AG08396 (cell line): ENCODE data around the gene SPOP.

Source experiments
- DNase-seq: peaks from one replicate; pipeline ENCODE4 v3.0.0; 2012; ENCODE audit warnings: low spot score, mixed read lengths

The SPOP gene

DNA sequence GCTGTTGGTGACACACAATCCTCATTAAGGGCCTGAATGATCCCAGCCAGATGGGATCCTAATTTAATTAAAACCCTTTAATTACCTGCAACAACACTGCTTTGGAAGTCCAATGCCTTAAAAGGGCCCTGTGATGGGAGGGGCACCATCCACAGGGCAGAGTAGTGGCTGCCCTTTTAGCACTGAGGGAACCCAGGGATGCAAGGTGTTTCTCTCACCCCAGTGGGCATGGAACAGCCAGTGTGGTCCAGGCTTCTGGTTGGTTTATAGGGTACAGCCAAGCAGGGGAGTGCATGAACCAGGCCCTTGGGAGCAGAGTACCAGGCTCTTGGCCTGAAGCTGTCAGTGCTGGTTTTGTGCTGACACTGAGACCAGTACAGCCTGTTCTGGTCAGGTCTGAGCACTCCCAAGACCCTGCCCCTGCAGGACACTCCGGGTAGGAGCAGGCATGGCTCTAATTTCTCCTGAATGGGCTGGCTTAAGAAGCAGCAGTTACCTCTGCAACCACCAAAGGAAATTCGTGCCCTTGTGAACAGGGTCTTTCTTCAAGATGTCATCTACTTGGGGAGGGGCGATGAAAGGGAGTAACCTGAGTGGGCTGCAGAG is 92.4 kb downstream of the SPOP start:
- no peak for DNase-seq

DNA sequence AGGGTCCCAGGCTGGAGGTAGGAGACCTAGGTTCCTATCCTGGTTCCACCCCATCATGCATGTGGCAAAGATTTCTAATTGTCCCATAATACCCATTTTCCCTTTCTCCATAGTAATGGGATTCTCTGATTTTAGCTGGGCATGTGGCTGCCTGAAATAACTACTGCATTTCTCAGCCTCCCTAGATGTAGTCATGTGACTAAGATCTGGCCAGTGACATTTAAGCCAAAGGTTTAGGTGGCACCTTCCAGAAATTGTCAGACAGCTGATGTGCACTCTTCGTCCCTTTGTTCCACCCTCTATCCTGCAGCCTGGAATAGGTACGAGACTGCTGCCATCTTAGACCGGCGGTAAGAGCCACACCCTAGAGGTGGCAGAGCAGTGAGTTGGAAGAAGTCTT is 94.0 kb downstream of the SPOP start:
- no peak for DNase-seq

DNA sequence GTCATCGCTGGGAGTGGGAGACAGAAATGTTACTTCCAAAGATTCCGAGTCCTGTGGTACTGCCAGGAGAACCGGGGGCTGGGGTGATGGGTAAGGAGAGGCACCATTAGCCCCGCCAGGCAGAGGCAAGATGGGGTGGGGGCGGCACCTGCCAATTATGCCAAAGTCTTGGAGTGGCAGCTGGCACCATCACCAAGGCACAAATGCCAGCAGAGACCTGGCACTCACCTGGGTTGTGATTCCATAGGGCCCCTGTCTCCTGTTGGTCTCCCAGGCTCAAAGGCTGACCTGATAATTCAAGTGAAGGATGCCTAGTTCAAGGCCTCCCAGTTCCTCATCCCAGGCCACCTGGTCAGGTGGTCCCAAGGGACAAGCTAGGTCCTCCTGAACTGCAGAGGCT is 94.7 kb downstream of the SPOP start:
- no peak for DNase-seq

DNA sequence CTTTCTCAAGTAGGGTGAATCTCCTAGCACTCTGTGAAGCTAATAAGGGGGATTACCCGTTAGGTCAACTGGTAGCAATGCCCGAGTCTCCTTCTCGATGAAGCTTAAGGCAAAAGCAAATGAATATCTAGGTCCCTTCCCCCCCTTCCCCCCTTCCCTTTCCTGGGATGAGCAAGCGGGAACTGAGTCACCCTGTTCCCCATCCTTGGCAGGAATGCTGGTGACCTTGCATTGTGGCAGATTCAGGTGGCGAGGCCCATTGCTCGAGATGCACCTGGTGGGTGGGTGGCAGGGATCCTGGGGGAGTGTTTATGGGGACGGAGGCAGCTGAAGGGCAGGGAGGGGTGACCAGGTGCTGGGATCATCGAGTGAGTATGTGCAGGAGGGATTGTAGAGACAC is 95.1 kb downstream of the SPOP start:
- DNase-seq: no peak

GRCh38 chr17:49582055-49582722 is 95.7 kb downstream of the SPOP start:
- DNase-seq: no peak

GRCh38 chr17:49581648-49581998 is 96.3 kb downstream of the SPOP start:
- no peak for DNase-seq

DNA sequence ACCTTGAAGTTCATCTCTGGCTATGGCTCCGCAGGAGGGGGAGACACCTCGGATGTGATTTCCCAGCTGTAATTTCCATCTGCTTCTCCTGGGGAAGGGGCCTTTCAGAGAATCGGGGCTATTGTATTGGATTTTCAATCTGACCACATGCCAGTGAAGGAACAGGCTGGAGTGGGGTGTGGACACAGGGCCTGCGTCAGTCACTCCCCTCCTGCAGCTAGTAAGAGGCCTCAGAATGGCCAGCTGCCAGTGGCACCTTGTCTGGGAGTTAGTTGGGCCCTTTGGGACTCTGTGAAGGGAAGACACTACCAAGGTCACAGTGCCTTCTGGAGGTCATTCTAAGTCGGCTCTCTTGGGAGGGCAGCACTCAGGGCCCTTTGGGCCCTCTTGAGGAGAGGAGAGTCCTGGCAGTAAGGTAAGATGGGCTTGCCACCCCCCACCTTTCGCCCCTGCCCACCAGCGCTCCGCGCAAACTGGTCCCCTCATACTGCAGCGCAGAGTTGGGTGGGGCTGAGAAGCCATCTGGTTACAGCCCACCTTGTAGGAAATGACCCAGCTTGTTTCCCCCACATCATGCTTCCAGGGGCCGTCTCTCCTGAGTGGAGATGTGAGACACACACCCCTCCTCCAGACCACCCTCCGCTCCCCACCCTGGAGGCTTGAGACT is 96.8 kb downstream of the SPOP start:
- no peak for DNase-seq

DNA sequence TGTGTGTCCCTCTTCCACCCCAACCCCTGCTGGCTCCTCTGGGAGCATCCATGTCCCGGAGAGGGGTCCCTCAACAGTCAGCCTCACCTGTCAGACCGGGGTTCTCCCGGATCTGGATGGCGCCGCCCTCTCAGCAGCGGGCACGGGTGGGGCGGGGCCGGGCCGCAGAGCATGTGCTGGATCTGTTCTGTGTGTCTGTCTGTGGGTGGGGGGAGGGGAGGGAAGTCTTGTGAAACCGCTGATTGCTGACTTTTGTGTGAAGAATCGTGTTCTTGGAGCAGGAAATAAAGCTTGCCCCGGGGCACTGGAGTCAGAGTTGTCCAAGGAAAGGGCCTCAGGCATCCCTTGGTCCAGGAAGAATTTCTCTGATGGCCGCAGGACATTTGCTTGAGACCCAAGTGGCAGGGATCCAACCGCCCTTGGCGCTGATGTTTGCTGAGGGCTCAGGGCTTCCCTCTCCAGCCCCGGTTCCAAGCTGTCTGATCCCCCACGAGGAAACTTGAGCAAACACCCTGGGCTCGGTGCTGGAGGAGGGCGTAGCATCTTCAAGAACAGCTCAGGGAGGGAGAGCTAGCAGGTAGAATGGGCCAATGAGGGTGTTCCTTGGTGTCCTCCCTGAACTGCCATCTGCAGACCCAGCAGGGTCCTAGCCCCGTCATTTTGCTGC is 97.7 kb downstream of the SPOP start:
- DNase-seq: no peak

DNA sequence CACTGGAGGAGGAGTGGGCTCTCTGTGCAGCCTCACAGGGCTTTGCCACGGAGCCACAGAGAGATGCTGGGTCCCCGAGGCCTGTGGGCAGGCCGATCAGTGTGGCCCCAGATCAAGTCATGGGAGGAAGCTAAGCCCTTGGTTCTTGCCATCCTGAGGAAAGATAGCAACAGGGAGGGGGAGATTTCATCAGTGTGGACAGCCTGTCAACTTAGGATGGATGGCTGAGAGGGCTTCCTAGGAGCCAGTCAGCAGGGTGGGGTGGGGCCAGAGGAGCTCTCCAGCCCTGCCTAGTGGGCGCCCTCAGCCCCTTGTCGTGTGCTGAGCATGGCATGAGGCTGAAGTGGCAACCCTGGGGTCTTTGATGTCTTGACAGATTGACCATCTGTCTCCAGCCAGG is 98.4 kb downstream of the SPOP start:
- DNase-seq: no peak

DNA sequence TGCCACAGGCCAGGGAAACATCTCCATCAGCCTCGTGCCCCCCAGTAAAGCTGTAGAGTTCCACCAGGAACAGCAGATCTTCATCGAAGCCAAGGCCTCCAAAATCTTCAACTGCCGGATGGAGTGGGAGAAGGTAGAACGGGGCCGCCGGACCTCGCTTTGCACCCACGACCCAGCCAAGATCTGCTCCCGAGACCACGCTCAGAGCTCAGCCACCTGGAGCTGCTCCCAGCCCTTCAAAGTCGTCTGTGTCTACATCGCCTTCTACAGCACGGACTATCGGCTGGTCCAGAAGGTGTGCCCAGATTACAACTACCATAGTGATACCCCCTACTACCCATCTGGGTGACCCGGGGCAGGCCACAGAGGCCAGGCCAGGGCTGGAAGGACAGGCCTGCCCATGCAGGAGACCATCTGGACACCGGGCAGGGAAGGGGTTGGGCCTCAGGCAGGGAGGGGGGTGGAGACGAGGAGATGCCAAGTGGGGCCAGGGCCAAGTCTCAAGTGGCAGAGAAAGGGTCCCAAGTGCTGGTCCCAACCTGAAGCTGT is 98.9 kb downstream of the SPOP start:
- DNase-seq: no peak

- DNase-seq: no peak
Measured at GRCh38 chr17:49578414-49578813, 99.5 kb downstream of the SPOP start.

GRCh38 chr17:49577963-49578362 is 99.9 kb downstream of the SPOP start:
- DNase-seq: no peak

GRCh38 chr17:49577650-49577934 is 100.3 kb downstream of the SPOP start:
- no peak for DNase-seq

GRCh38 chr17:49576917-49577649 is 100.8 kb downstream of the SPOP start:
- no peak for DNase-seq

DNA sequence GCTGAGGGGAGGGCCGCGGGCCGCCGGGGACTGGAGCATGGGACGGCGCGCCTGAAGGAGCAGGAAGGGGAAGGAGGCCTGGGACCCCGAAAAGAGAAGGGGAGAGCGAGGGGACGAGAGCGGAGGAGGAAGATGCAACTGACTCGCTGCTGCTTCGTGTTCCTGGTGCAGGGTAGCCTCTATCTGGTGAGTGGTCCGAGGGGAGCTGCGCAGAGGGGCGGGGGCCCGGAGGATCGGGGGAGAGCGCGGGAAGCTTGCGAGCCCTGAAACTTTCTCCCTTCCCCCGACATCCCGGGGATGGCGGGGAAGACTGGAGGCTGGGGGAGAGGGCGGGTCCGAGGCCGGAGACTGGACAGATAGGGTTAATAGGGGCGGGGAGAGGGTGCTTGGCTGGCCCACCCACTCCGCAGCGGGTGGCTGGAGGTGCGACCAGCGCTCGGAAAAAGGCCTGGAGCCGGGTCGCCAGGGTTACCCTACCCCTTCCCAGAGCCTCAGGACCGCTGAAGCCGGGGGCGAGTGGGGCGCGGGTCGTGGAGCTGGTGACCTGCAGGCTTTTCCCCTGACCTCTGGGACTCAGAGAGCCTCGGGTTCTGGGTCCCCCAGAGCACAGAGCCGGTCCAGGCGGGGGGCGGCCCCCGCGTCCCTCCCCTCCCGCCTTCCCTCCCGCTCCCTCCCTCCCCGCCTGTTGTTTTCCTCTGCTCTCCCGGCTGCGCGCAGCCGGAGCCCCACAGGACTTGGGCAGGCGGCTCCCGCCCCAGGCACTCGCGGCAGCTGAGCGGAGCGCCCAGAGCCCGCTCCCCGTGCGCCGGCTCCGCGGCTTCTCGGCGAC is 101.6 kb downstream of the SPOP start:
- DNase-seq: peak; percentile 82

- peak; percentile 88 for DNase-seq
Measured at GRCh38 chr17:49575679-49576087, 102.2 kb downstream of the SPOP start, which contains the start of gene NXPH3. Gene NXPH3, plus strand, starts transcription at chr17:49575871. Its CDS starts 349 bp downstream, at chr17:49576220.

GRCh38 chr17:49574945-49575678 is 102.8 kb downstream of the SPOP start:
- no peak for DNase-seq

- no peak for DNase-seq
Measured at GRCh38 chr17:49574323-49574781, 103.5 kb downstream of the SPOP start.

- no peak for DNase-seq
Measured at GRCh38 chr17:49573510-49574322, 104.2 kb downstream of the SPOP start.
